ENCODE results near the gene CRTC3.

The CRTC3 gene

GRCh38 chr15:90562669-90563068 is 32.9 kb downstream of the CRTC3 start:
- no peak for DNase-seq (ENCODE audit: low read depth in 2 of 2)

DNA sequence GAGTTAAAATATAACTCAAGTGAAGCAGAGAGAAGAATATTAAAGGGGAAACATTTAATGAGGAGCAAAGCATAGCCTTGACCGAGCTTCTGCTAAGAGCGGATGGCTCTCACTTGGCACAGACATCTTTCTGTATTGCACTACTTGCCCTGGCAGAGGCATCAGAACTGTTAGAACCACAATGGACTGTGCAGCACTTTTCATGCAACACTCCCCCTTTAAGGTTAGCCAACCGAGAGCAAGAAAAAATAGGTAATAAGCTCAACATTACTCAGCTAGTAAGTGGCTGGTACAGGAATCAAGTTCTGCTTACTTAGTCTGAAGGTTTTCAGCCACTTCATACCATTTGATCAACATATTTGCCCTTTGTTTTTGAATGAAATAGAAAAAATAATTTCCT is 33.7 kb downstream of the CRTC3 start:
- no peak for DNase-seq (ENCODE audit: low read depth in 2 of 2)

DNA sequence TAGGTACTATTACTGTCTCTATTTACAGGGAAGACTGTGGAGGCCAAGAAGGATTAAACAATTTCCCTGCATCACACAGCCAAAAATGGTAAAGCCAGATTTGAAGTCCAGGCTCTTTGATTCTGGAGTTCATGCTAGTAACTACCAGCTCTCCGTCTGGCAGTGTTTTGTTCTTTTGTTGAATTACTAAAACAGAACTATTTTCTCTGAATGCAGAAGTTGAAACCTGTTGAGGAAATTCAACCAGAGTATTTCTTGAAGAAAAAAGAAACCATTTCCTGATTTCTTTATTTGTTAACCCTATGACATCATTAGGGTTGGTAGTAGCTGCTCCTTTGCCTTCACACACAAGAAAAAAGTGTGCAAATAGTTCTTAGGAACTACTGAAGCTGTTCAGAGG is 34.3 kb downstream of the CRTC3 start:
- DNase-seq (ENCODE audit: low read depth in 2 of 2), result no peak

GRCh38 chr15:90564590-90564989 is 34.9 kb downstream of the CRTC3 start:
- DNase-seq (ENCODE audit: low read depth in 2 of 2), result no peak

DNA sequence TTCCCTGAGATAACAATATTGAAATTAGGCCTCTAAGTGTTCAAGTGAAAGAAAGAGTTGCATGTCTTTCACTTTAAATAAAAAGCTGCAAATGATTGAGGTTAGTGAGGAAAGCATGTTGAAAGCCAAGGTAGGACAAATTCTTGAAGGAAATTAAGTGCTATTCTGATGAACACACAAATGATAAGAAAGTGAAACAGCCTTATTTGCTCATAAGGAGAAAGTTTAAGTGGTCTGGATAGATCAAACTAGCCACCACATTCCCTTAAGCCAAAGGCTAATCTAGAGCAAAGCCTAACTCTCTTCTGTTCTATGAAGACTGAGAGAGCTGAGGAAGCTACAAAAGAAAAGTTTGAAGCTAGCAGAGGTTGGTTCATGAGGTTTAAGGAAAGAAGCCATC is 36.1 kb downstream of the CRTC3 start:
- no peak for DNase-seq (ENCODE audit: low read depth in 2 of 2)

DNA sequence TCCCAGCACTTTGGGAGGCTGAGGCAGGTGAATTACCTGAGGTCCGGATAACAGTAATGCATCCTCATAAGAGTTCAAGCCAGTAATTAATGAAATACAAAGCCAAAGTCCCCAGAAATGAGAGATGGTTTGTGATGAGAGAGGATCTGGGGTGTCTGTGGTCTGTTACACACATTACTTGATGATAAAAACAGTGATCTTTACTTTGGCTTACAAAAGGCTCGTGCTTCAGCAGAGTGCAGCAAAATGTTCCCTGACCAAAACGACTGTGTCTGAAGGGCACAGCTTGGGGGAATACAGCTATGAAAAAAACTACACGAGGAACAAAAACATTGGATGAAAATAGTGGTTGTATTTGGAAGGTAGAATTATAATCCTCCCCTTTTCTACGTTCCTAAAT is 40.9 kb downstream of the CRTC3 start:
- no peak for DNase-seq (ENCODE audit: low read depth in 2 of 2)

GRCh38 chr15:90571063-90571541 is 41.4 kb downstream of the CRTC3 start:
- no peak for DNase-seq (ENCODE audit: low read depth in 2 of 2)

GRCh38 chr15:90572893-90573292 is 43.2 kb downstream of the CRTC3 start:
- DNase-seq (ENCODE audit: low read depth in 2 of 2), result no peak

GRCh38 chr15:90576711-90577389 is 47.1 kb downstream of the CRTC3 start:
- DNase-seq (ENCODE audit: low read depth in 2 of 2), result no peak

GRCh38 chr15:90579213-90579612 is 49.5 kb downstream of the CRTC3 start:
- no peak for DNase-seq (ENCODE audit: low read depth in 2 of 2)

DNA sequence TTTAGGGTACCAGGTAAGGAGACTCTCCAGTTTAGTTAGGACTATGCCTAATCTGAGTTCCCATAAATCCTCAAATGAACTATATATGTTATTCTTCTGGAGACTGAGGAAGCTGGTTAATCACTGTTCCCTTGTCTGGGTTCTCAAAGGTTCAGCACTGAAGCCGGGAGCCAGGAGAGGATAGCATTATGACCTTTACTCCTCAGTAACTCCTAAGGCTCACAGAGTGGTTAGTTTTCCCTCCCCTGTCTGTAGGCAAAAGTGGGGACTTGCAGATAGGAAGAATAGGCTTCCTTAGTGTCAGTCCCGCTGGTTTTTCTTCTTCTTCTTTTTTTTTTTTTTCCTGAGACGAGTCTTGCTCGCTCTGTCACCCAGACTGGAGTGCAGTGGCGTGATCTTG is 50.4 kb downstream of the CRTC3 start:
- DNase-seq (ENCODE audit: low read depth in 2 of 2), result no peak

GRCh38 chr15:90580541-90580940 is 50.8 kb downstream of the CRTC3 start:
- no peak for DNase-seq (ENCODE audit: low read depth in 2 of 2)

DNA sequence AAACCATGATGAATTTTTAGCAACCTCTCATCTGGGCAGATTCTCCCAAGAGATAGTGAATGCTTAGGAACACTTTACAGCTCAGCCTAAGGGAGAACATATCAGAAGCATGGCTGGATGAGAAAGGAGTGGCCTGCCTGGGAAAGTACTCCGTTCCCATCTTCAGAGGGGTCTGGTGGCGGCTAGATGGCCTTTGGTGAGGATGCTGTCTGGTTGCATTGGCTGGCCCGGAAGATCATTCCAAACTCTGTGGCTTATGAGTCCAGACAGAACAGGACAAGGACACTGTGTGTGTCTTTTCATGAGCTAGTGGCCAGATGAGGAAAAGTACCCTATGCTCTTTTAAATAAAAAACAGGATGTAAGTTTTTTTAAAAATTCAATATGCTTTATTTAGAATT is 51.2 kb downstream of the CRTC3 start:
- no peak for DNase-seq (ENCODE audit: low read depth in 2 of 2)

DNA sequence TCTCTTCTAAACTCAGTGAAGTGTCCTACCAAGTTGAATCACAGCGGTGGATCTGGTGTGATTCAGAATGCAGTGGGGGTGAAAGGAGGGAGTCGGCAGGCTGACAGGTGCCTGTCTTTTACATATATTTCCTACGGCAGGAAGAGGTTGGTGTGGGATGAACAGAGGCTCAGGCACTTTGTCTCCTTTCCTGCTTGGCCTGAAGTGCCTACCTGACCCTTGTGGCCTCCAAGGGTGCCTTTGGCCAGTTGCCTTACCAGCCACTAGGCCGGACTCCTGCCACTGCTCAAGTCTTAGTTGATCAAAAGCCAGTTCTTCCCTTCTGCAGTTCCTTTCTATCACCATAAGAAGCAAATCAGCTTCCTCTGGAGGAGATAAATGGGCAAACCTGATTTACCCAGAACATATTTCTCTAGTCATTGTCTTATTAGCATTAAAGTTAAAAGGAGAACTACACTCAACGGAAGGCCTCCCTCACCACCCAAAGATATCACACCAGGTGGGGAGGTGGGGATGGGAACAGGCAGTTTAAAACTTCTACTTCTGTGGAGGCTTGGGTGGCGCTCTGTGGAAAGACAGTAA is 52.1 kb downstream of the CRTC3 start:
- DNase-seq (ENCODE audit: low read depth in 2 of 2), result no peak

DNA sequence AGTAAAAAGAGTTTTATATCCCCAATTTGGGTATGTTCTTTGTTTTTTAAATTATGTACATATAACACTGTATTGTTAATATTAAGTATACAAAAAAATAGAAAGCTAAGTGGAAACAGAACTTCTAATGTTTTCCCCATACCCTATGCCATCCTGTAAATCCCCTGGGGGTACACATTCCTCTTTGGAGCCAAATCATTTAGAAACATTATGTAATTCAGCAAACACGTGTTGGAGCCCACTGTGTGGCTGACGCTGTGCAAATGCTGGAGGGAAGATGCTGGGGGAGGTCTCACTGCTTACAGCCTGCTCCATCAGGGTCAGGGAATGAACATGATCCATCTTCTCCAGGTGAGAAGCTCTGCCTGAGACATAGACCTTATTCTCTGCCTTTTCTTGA is 52.8 kb downstream of the CRTC3 start:
- DNase-seq (ENCODE audit: low read depth in 2 of 2), result no peak

GRCh38 chr15:90583471-90584252 is 53.9 kb downstream of the CRTC3 start:
- DNase-seq (ENCODE audit: low read depth in 2 of 2), result no peak

GRCh38 chr15:90584841-90585240 is 55.1 kb downstream of the CRTC3 start:
- no peak for DNase-seq (ENCODE audit: low read depth in 2 of 2)

DNA sequence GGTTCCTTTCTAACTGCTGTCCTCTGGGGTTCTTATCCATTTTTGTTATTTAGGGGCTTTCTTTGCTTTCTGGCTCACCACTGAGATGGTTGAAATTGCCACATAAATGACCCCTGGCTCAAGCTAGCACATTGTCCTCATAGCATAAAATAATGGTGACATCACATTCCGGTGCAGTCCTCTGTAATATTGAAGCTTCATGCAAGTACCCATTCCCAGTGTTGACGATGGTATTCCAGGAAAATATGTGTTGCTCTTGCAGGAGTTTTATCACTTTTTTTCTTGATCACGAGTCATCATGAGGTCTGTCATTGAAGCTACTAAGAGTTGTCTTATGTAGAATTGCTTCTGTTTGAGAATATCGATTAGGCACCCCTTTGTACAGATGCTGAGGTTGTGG is 56.1 kb downstream of the CRTC3 start:
- no peak for DNase-seq (ENCODE audit: low read depth in 2 of 2)

DNA sequence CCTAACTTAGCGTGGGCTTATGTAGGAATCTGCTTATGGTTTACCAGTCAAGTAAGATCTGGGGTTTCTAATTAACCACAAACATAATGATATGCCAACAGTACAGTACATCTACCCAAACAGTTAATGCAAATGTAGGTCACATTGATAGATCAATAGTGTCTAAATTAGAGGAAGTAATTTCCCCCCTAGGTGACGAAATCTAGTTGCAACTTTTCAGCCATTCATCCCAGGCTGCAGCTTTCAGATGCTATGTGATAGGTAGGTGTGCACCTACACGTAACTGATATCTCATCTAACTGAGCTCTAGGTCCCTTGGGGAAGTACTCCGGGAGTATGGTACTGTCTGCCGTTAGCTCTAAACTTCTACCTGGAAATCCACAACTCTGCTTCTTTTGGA is 57.2 kb downstream of the CRTC3 start:
- DNase-seq (ENCODE audit: low read depth in 2 of 2), result no peak

DNA sequence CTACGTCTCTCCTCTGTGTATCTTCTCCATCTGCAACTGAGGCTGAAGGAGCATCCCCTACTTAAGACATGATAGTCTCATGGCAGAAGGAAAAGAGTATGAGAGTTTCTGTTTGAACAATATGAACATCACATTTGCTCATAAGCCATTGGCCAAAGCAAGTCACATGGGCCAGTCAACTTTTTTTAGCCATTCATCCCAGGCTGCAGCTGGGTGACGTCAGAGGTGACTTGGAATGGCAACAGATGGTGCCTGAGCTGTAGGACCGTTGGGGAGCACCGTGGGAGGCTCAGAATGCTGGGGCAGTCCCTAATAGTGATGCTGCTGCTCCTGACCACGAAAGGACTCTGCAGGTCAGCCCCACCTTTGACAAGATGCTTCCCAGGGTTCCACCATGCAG is 58.7 kb downstream of the CRTC3 start:
- DNase-seq (ENCODE audit: low read depth in 2 of 2), result no peak

DNA sequence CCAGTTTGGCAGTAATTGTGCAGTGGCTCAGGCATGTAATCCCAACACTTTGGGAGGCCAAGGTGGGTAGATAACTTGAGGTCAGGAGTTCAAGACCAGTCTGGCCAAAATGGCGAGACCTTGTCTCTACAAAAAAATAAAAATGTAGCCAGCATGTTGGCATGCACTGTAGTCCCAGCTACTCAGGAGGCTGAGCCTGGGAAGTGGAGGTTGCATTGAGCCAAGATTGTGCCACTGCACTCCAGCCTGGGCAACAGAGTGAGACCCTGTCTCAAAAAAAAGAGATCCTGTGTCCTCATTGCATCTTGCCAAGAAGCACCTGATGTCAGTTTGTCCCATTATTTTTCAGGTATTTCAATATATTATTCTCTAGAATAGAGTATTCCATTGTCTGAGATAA is 61.8 kb downstream of the CRTC3 start:
- DNase-seq (ENCODE audit: low read depth in 2 of 2), result no peak

DNA sequence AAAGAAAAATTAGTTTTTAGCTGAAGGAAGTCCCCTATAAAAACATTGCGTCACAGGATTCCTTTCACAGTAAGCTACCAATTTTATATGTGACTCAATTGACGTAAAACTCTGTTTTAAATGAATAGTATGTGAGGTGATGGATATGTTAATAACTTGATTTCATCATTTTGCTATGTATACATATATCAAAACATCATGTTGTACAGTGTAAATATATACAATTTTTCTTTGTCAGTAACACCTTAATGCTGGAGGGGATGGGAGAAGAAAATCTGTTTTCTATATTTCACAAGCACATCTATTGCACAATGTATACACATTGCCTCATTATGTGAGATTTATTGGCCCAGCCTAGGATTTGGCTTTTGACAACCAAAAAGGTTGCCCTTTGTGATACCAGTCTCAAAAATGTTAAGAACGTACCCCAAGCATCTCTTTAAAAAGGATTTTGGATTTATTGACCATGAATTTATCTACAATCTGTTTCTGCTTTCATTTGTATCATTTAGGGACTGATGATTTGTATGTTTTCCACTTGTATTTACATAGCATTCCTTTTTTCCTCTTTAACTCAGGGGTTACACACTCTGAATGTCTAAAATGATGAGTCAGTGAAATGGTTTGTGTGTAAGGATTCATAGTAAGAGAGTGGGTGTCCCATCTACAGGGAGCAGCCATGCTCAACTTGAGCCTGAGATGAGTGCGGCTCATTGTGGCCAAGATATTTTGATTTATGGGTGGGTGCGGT is 62.6 kb downstream of the CRTC3 start:
- no peak for DNase-seq (ENCODE audit: low read depth in 2 of 2)
